Fibroblast of villous mesenchyme (primary cell): ENCODE data around the gene JUN. TPM values are rescaled to one million over a fixed set of nuclear protein-coding genes. Genes with fewer than 3 reads are reported as not detected.

Experiments used
- DNase-seq: peaks from one replicate; pipeline ENCODE4 v3.0.0-alpha.2; 2010; ENCODE audit warnings: low read depth
- H3K4me3 ChIP-seq: 2 replicates; pipeline ENCODE4 v1.5.1; 2011; ENCODE audit warnings: low read depth, mild to moderate bottlenecking, low read length
- total RNA-seq: library from RNA; depleted of rRNA; stranded (reverse); fragments of >200 nt; gene quantifications from 2 replicates; pipeline ENCODE4 v1.2.3, GENCODE V29; 2012
- TF ChIP-seq, protein P1 (sequence below): IDR thresholded peaks from 2 replicates; pipeline ENCODE4 v1.5.1; 2012; ENCODE audit warnings: low read depth, mild to moderate bottlenecking, low read length; ENCODE audit not compliant: insufficient read depth

The JUN gene
- total RNA-seq, 1 donor, result 84.6 TPM

GRCh38 chr1:58773406-58773840 lies 10.4 kb downstream of the JUN start:
- TF ChIP-seq, protein P1, sequence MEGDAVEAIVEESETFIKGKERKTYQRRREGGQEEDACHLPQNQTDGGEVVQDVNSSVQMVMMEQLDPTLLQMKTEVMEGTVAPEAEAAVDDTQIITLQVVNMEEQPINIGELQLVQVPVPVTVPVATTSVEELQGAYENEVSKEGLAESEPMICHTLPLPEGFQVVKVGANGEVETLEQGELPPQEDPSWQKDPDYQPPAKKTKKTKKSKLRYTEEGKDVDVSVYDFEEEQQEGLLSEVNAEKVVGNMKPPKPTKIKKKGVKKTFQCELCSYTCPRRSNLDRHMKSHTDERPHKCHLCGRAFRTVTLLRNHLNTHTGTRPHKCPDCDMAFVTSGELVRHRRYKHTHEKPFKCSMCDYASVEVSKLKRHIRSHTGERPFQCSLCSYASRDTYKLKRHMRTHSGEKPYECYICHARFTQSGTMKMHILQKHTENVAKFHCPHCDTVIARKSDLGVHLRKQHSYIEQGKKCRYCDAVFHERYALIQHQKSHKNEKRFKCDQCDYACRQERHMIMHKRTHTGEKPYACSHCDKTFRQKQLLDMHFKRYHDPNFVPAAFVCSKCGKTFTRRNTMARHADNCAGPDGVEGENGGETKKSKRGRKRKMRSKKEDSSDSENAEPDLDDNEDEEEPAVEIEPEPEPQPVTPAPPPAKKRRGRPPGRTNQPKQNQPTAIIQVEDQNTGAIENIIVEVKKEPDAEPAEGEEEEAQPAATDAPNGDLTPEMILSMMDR, result no peak
- peak; percentile 18 for DNase-seq
- H3K4me3 ChIP-seq, result no peak overlapping the region

GRCh38 chr1:58769809-58770320 lies 14.0 kb downstream of the JUN start:
- DNase-seq, result no peak
- H3K4me3 ChIP-seq, result no peak overlapping the region
- TF ChIP-seq, protein P1, result no peak

DNA sequence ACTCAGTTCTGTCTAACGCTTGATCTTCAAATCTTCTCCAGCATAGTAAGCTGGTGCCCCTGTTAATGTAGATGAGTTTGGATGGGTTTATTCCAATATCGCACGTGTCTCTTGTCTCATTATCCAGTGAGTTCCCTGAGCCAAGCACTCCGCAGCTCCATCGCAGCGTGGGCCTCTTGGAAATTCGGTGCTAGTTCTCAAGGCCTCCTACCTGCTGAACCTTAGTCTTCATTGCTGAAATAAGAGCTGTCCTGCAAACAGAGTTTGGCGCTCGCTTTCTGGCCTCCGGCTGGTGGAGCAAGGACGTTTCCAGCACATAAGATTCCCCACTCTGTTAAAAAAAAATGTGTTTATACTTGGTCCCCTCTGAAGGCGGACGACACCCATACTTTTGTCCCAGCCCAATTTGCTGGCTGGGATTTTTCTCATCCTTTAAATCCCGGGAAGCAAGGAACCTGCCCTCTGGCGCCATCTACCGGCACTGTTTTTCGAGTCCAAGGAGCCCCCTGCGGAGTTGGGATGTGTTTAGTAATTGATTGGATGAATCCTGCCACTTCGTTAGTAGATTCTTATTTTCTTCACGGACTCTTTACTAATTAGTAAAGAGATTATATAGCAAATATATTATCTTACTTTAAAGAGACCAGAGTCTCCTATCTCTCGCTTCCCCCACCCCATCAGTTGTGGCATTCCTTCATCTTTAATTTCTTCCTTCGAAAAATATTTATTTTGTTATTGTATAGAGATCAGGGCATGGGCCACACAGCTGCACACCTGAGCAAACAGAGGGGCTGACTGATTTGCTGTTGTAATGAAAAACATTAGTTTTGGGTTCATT lies 14.7 kb downstream of the JUN start:
- TF ChIP-seq, protein P1, result peak; percentile 83
- no peak overlapping the region for H3K4me3 ChIP-seq
- peak; percentile 73 for DNase-seq

GRCh38 chr1:58768191-58768731 lies 15.6 kb downstream of the JUN start:
- TF ChIP-seq, protein P1, result no peak
- no peak overlapping the region for H3K4me3 ChIP-seq
- no peak for DNase-seq

DNA sequence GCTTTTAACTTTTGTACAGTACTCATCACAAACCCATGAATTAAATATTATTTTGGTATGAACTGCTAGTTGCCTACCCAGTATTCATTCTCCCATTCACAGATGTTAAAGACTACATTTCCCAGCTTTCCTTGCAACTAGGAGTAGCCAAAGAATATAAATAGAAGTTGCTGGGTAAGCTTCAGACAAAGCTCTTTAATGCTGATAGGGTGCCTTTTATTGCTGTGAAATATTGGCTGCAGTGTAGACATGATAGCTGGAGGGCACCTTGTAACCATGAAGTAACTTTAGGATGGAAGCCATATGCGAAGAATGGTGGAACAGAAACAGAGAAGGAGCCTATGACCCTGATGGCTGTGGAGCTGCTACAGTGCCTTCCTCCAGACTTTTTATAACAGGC lies 16.7 kb downstream of the JUN start:
- H3K4me3 ChIP-seq, result no peak overlapping the region
- DNase-seq, result no peak
- TF ChIP-seq, protein P1, result no peak

- no peak for DNase-seq
Observed at GRCh38 chr1:58765441-58765840, 18.4 kb downstream of the JUN start.

More at GRCh38 chr1:58765441-58765840, 18.4 kb downstream of the JUN start:
- H3K4me3 ChIP-seq, result no peak overlapping the region
- TF ChIP-seq, protein P1, result no peak
